Ascending aorta (tissue), 2 donors: ENCODE data around the gene SH2D6. TPM values are rescaled to one million over a fixed set of nuclear protein-coding genes. Genes with fewer than 3 reads are reported as not detected.

Source experiments
- DNase-seq, 2 donors: peaks; one replicate each; pipeline ENCODE4 v3.0.0-alpha.2; 2019; ENCODE audit warnings: low spot score in 2 of 2
- H3K27ac ChIP-seq, 2 donors: fragments of 200-600 bp; sonication (generic); one replicate each; pipeline ENCODE4 v1.5.1; 2016 to 2017; ENCODE audit warnings: mild to moderate bottlenecking in 1 of 2
- H3K27me3 ChIP-seq: fragments of 200-600 bp; sonication (generic); one replicate; pipeline ENCODE4 v1.5.1; 2017
- H3K36me3 ChIP-seq, 2 donors: fragments of 200-600 bp; sonication (generic); one replicate each; pipeline ENCODE4 v1.5.1; 2016
- H3K4me1 ChIP-seq, 2 donors: fragments of 200-600 bp; sonication (generic); one replicate each; pipeline ENCODE4 v1.5.1; 2016 to 2017; ENCODE audit warnings: mild to moderate bottlenecking in 1 of 2
- H3K4me3 ChIP-seq, 2 donors: fragments of 200-600 bp; sonication (generic); one replicate each; pipeline ENCODE4 v1.5.1; 2016 to 2017; ENCODE audit warnings: mild to moderate bottlenecking in 1 of 2
- H3K9me3 ChIP-seq, 2 donors: fragments of 200-600 bp; sonication (generic); one replicate each; pipeline ENCODE4 v1.5.1; 2016
- intact Hi-C: fragments of 100-400 bp; cut with DNase I; formaldehyde crosslinking; loops from one replicate; pipeline ENCODE4 v1.15.1; 2023
- total RNA-seq: library from RNA; depleted of rRNA; stranded (reverse); fragments of >200 nt; gene quantifications from one replicate; pipeline ENCODE4 v1.1.0, GENCODE V29; 2016
- TF ChIP-seq, protein P1 (sequence below), 3 experiments: fragments of 200-600 bp in 2 of 3; fragments of 450-650 bp in 1 of 3; sonication (generic) in 2 of 3; IDR thresholded peaks; one replicate each; pipeline ENCODE4 v1.5.1; 2016 to 2019; ENCODE audit warnings: antibody characterized with exemption in 3 of 3, mild to moderate bottlenecking in 1 of 3, moderate library complexity in 1 of 3

SH2D6 gene
- total RNA-seq, 1 donor from 2014 or later = not detected

DNA sequence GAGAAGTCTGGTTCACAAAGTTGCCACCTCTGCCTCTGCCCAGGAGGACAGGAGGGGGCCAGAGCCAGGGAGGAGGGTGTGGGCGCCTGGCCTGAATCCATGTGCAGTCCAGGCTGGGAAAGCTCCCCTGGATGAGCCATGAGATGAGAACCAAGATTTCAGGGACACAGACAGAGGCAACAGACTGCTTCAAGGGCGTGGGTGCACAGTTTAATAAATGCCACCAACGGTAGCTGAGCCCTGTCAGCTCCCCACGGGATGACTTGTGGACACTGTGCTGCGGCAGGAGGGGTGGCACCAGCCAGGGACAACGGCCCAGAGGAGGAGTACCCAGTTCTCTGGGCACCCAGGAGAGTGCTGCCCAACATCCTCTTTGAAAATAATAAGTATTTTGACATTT, 23.5 kb upstream of the SH2D6 start:
- TF ChIP-seq, protein P1, sequence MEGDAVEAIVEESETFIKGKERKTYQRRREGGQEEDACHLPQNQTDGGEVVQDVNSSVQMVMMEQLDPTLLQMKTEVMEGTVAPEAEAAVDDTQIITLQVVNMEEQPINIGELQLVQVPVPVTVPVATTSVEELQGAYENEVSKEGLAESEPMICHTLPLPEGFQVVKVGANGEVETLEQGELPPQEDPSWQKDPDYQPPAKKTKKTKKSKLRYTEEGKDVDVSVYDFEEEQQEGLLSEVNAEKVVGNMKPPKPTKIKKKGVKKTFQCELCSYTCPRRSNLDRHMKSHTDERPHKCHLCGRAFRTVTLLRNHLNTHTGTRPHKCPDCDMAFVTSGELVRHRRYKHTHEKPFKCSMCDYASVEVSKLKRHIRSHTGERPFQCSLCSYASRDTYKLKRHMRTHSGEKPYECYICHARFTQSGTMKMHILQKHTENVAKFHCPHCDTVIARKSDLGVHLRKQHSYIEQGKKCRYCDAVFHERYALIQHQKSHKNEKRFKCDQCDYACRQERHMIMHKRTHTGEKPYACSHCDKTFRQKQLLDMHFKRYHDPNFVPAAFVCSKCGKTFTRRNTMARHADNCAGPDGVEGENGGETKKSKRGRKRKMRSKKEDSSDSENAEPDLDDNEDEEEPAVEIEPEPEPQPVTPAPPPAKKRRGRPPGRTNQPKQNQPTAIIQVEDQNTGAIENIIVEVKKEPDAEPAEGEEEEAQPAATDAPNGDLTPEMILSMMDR (IDR thresholded peaks at IDR 0.05) = no peak
- Histone ChIP-seq H3K27ac (no peak overlapping the region), H3K27me3 (no peaks in the 10 kb centered on the region), H3K4me1 (peaks cover 0 to 3% of the 10 kb centered on the region in 2 donors), H3K4me3 (no peak overlapping the region), H3K9me3 (no peaks in the 10 kb centered on the region), H3K36me3 (peaks cover 21 to 42% of the 10 kb centered on the region in 2 donors)
- intact Hi-C loops = no loop called here
- DNase-seq = no peak

DNA sequence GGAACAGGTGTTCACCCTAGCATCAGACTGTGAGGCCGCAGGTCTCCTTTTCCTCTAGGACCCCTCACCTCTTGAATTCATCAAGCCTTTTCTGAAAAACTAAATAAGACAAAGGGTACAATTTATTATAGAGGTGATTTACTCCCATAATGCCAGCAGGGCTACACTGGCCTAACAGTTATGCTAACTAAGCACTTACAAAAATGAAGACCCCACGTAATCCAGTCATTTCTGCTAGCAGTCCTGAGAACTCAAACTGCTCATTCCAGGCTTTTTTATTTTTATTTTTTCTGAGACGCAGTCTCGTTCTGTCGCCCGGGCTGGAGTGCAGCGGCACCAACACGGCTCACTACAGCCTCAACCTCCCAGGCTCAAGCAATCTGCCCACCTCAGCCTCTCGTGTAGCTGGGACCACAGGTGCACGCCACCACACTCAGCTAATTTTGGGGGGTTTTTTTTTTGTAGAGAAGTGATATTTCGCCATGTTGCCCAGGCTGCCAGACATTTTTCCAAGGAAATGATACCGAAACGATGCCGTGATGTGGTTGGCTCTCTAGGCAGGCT, 22.5 kb upstream of the SH2D6 start:
- peak overlapping the region in 1 of 2 donors; percentile 43 for H3K4me3 ChIP-seq
- H3K4me1 ChIP-seq = peaks cover 0 to 3% of the 10 kb centered on the region in 2 donors
- intact Hi-C loops = no loop called here
- no peaks in the 10 kb centered on the region for H3K9me3 ChIP-seq
- TF ChIP-seq, protein P1 (IDR thresholded peaks at IDR 0.05) = no peak
- H3K36me3 ChIP-seq = peaks cover 11 to 40% of the 10 kb centered on the region in 2 donors
- peak overlapping the region; percentile 18 to 71 for H3K27ac ChIP-seq
- H3K27me3 ChIP-seq = no peaks in the 10 kb centered on the region
- DNase-seq = no peak

DNA sequence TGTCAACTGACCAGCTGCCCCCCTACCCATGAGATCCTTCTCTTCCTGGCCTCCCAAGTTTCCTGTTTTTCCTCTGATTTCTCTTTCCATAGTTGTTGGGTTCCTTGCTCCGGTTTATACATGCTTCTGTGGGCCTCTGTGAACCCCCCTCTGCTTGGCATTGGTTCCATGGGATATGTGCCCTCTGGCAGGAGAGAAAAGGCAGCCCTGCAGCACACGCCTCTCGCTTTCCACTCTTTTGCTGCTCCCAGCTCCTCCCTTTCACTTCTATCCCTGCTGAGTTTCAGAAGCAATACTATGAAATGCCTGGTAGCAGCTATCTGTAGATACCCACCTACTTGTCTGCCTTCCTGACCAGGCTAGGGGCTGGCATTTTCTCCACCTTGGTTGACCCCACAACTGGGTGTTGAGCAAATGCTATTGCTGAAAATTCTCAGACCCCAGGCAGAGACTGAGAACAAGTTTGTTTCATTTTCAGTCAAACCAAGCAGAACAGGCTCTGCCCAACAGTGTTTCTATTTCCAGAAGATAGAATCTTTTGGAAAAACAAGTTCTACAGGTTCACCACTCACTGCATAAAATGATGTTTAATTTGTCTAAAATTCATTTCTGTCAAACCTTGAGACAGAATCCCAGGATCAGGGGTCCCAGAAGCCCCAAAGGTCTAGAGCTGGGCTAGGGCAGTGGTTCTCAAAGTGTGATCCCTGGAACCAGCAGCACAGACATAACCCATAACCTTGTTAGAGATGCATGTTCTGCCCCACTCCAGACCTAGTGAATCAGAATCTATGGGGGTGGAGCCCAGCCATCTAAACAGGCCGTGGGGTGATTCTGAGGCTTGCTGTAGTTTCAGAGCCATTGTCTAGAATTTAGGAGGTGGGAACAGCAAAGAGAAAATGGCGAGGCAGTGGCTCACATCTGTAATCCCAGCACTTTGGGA, 21.7 kb upstream of the SH2D6 start:
- H3K9me3 ChIP-seq = no peaks in the 10 kb centered on the region
- DNase-seq = no peak
- H3K27ac ChIP-seq = peak overlapping the region; percentile 18 to 71
- H3K27me3 ChIP-seq = no peaks in the 10 kb centered on the region
- peaks cover 0 to 3% of the 10 kb centered on the region in 2 donors for H3K4me1 ChIP-seq
- peaks cover 13 to 34% of the 10 kb centered on the region in 2 donors for H3K36me3 ChIP-seq
- TF ChIP-seq, protein P1 (IDR thresholded peaks at IDR 0.05) = no peak
- H3K4me3 ChIP-seq = peak overlapping the region in 1 of 2 donors; percentile 43
- intact Hi-C loops = no loop called here

DNA sequence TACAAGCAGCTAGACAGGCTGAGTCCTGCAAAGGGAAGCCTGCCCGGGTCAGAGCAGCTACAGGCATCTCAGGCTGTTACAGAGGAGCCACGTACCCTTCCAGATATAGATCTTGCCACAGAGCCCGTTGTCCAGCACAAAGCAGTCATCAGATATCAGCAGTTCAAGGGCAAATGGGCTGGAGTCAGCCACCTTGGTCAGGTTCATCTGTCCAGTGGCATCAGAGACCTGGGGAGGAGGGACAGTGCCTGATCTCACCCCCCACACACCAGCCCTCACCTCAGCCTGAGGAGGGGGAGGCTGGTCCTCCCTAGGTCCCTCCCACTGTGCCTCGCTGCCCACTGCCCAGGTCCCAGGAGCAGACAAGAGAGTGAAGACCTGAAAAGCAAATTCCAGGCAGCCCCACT, 20.6 kb upstream of the SH2D6 start:
- no peak for DNase-seq
- no peak overlapping the region for H3K4me3 ChIP-seq
- intact Hi-C loops = no loop called here
- TF ChIP-seq, protein P1 (IDR thresholded peaks at IDR 0.05) = no peak
- no peaks in the 10 kb centered on the region for H3K9me3 ChIP-seq
- H3K27ac ChIP-seq = peak overlapping the region; percentile 7 to 18
- H3K27me3 ChIP-seq = no peaks in the 10 kb centered on the region
- H3K4me1 ChIP-seq = peaks cover 0 to 3% of the 10 kb centered on the region in 2 donors
- H3K36me3 ChIP-seq = peaks cover 13 to 30% of the 10 kb centered on the region in 2 donors

DNA sequence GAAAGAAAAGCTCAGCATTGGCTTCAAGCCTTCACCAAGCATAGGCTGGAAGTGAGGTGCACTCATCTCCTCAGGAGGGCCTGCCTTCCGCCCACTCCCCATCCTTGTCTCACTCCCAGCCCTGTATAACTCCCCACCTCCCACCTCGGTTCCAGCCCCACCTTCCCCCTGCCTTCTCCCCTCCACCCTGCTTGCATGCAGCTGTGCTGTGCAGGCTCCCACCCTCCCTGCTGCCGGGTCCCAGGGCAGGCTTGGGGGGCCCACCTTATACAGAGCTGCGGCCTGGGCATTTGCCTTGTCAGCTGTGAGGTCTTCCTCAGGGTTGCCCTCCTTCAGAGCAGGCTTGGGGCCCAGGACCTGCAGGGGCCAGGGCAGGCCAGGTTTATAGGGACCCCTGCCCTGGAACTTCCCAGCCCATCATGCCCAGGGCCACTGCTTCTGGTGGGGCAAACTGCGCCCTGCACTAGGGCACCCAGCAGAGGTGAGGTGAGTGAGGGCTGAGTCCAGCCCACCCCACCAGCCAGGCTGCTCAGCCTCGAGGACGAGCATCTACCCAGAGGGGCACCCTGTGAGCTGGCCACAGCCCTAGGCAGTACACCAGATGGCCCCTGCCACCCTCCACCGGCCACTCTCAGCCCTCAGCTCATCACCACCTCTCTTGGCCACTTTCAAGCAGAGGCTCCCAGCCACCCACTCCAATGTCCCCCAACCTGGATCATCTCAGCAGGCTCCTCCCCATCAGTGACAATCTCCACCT, 19.9 kb upstream of the SH2D6 start:
- H3K36me3 ChIP-seq = peaks cover 13 to 30% of the 10 kb centered on the region in 2 donors
- H3K27ac ChIP-seq = no peak overlapping the region
- TF ChIP-seq, protein P1 (IDR thresholded peaks at IDR 0.05) = no peak
- H3K4me1 ChIP-seq = peaks cover 0 to 3% of the 10 kb centered on the region in 2 donors
- intact Hi-C loops = no loop called here
- H3K27me3 ChIP-seq = no peaks in the 10 kb centered on the region
- H3K4me3 ChIP-seq = no peak overlapping the region
- no peak for DNase-seq
- peaks cover 0 to 1% of the 10 kb centered on the region in 2 donors for H3K9me3 ChIP-seq
